Omental fat pad (tissue), 4 donors: ENCODE measurements around the gene CDC34. TPM values are rescaled to one million over a fixed set of nuclear protein-coding genes. Genes with fewer than 3 reads are reported as not detected.

Source experiments
- ATAC-seq: fragments of 150-250 bp; one replicate; pipeline ENCODE4 v1.9.1; 2016; ENCODE audit warnings: mild to moderate bottlenecking, moderate library complexity; ENCODE audit not compliant: low FRiP score
- DNase-seq: peaks from one replicate; pipeline ENCODE4 v3.0.0-alpha.2; 2019; ENCODE audit warnings: low spot score
- CTCF ChIP-seq, 3 donors: fragments of 450-650 bp; IDR thresholded peaks; one replicate each; pipeline ENCODE4 v1.5.1; 2016 to 2017; ENCODE audit warnings: antibody characterized with exemption in 3 of 3, mild to moderate bottlenecking in 3 of 3, moderate library complexity in 2 of 3
- total RNA-seq, 4 donors: library from RNA; depleted of rRNA; stranded (reverse); fragments of >200 nt; gene quantifications; one replicate each; pipeline ENCODE4 v1.1.0, GENCODE V29; 2016

The CDC34 gene
- total RNA-seq, 4 donors from 2014 or later, result 40.2 to 67.7 (median 55.5) TPM

- no peak for TF ChIP-seq CTCF (IDR thresholded peaks at IDR 0.05)
- DNase-seq, result no peak
- ATAC-seq, result no peak
Measured at GRCh38 chr19:577439-578392, 46.2 kb downstream of the CDC34 start.

GRCh38 chr19:579111-579841, 47.7 kb downstream of the CDC34 start:
- ATAC-seq (no peak), DNase-seq (no peak)
- no peak for TF ChIP-seq CTCF (IDR thresholded peaks at IDR 0.05)

GRCh38 chr19:579842-580155, 48.2 kb downstream of the CDC34 start:
- no peak for ATAC-seq
- no peak for TF ChIP-seq CTCF (IDR thresholded peaks at IDR 0.05)
- DNase-seq, result no peak

GRCh38 chr19:580274-580835, 48.8 kb downstream of the CDC34 start:
- no peak for ATAC-seq
- TF ChIP-seq CTCF (IDR thresholded peaks at IDR 0.05), result no peak
- no peak for DNase-seq

- ATAC-seq, result no peak
- TF ChIP-seq CTCF (IDR thresholded peaks at IDR 0.05), result no peak
Measured at GRCh38 chr19:581399-582111, 50.0 kb downstream of the CDC34 start.

GRCh38 chr19:582497-583197, 51.1 kb downstream of the CDC34 start:
- DNase-seq, result no peak
- no peak for ATAC-seq
- no peak for TF ChIP-seq CTCF (IDR thresholded peaks at IDR 0.05)

More at GRCh38 chr19:581399-582111, 50.0 kb downstream of the CDC34 start:
- no peak for DNase-seq
